Stimulated activated CD4-positive, alpha-beta T cell treated with anti-CD3 and anti-CD28 coated beads, Interleukin-1b, Interleukin-23, amount 100 ng/mL, for 4 hours (primary cell): ENCODE results near the gene NGDN.
"Not testable (repeated sequence)": the region's sequence is repeated elsewhere in the genome, so short reads cannot be mapped to it uniquely, and the experiment has no call there.

Experiments
- DNase-seq, 2 donors: peaks; one replicate each; pipeline ENCODE4 v3.0.0-alpha.2; 2020; ENCODE audit warnings: low read depth in 2 of 2

Gene NGDN, protein sequence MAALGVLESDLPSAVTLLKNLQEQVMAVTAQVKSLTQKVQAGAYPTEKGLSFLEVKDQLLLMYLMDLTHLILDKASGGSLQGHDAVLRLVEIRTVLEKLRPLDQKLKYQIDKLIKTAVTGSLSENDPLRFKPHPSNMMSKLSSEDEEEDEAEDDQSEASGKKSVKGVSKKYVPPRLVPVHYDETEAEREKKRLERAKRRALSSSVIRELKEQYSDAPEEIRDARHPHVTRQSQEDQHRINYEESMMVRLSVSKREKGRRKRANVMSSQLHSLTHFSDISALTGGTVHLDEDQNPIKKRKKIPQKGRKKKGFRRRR

DNA sequence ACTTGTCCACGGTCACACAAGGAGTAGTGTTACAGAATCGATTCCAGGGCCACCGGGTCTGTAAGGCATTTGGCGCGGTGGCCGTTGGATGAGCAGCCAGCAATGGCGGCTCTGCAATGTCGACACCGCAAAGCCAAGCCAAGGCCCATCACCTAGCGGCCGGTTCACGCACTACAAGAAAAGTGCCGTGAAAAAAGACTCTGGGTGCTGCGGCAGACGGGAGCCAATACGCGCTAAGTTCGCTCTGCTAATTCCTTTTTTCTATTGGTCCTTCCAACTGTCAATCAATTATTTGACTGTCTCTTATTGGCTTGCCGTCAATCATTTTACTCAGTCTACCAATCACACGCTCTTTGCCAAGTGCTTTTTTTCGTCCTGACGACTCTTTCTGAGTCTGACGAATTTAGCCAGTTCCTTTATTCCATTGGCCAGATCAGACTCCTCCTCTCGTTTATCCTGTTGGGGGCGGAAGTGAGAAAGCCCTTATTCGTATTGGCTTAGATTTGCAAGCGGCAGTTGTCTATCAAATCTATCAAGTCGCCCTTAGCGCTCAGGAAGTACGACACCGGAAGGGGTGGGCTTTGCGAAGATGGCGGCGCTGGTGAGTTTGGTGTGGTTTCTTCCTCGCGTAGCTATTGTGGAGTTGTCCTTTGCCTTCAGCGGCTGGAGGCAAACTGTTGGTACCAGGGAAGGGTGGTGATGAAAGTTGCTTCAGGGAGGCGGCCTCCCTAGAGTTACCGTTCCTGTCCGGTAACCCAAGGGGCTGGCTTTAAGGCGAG, at the start of gene NGDN:
TSS of gene NGDN (plus strand) at position 577 of the 779 bp plus-strand sequence. CDS start at position 590, 13 bp downstream.
- DNase-seq: peak; percentile 82

DNA sequence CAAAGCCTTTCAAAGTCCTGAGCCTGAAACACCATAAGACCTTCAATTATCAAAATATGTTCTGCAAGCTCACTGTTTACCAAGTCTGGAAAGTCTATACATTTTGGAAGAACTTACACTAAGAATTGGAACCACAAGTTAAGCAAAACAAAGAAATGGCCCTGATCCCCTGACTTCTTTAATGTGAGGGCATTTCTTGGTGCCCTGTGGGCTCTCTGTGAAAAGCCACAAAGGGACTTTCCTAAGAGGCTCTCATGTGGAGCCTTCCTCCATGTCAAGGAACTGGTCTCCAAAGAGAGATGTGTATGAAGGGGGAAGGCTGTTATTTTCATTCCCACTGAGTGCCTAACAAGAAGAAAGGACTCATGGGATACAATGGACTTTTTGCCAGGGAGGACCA, 47.9 kb upstream of the NGDN start:
- no peak for DNase-seq

DNA sequence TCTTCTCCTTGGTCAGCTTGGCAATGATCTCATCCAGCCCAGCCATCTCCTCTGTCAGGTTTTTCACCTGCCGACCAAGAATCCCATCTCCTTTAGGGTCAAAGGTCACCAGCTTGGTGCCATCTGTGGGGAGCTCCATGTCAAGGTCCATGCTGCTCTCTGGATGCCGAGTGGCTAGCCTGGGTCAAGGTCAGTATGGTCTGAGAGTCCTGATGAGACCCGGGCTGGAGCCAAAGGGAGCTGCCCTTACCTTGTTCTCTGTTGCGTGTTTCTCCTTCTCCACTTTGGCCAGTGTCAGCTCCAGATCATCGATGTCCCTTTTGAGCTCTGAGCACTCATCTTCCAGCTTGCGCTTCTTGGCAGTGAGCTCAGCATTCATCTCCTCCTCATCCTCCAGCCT, 45.8 kb upstream of the NGDN start:
- DNase-seq: no peak

GRCh38 chr14:23425169-23425568, 44.3 kb upstream of the NGDN start:
- no peak for DNase-seq

GRCh38 chr14:23425798-23426197, 43.7 kb upstream of the NGDN start:
- not testable (repeated sequence) for DNase-seq

- DNase-seq: no peak
Observed at GRCh38 chr14:23428686-23429495, 40.6 kb upstream of the NGDN start.

- no peak for DNase-seq
Observed at GRCh38 chr14:23430016-23430722, 39.3 kb upstream of the NGDN start.

- no peak for DNase-seq
Observed at GRCh38 chr14:23430723-23431085, 38.8 kb upstream of the NGDN start.

GRCh38 chr14:23431486-23431885, 38.0 kb upstream of the NGDN start:
- no peak for DNase-seq

DNA sequence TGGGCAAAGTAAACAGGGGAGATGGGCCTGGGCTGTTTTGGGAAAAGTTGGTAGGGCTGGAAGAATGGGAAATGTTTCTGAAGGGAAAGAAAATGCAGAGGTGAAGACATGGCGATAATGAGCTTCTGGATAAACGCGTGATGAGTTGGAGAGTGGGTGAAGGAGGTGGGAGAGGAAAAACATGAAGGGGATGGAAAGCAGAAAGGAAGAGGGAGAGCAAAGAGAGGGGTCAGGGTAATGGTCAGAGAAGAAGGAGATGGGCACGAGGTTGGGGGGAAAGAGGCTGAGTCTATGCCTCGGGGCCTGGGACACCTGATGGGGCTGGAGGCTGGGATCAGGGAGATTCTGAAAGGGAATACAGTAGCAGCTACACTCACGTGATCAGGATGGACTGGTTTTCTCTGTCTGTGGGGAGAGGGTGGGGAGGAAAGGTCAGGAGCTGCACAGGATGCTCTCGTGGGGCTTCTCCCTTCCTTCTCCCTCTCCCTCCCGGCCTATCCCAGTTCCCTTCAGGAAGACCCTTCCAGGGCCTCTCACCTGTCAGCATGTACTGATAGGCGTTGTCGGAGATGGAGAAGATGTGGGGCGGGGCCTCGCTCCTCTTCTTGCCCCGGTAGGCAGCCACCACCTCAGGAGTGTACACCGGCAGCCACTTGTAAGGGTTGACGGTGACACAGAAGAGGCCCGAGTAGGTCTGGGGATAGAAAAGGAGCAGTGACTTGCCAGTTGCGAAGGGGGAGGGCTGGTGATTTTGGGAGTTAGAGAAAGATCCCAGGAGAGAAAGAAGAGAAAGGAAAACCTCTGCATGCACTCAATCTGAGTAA, 37.2 kb upstream of the NGDN start:
- no peak for DNase-seq

DNA sequence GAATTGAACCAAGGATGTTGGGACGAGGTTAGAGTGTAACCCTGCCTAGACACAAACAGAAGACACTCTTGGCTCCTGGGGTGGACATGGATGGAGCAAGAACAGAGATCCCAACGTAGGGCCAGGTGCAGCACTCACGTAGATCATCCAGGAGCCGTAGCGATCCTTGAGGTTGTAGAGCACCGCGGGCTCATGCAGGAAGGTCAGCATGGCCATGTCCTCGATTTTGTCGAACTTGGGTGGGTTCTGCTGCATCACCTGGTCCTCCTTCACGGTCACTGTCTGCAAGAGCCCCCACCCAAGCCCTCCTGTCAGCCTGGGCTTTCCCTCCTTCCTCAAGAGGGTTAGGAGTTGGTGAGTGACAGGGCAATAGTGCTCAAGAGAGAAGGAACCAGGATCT, 36.6 kb upstream of the NGDN start:
- no peak for DNase-seq

DNA sequence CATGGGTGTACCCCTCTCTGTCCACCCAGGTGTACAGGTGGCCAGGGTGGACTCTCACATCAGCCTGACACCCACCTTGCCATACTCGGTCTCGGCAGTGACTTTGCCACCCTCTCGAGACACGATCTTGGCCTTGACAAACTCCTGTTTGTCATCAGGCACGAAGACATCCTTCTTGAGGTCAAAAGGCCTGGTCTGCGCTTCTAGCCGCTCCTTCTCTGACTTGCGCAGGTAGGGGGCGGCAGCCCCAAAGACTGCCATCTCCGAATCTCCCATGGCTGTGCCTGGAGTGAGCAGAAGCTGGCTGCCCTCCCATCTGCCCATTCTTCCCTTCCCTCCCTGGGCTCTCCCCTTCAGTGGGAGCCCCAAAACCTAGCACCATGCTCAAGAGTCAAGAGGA, 36.0 kb upstream of the NGDN start:
- no peak for DNase-seq

DNA sequence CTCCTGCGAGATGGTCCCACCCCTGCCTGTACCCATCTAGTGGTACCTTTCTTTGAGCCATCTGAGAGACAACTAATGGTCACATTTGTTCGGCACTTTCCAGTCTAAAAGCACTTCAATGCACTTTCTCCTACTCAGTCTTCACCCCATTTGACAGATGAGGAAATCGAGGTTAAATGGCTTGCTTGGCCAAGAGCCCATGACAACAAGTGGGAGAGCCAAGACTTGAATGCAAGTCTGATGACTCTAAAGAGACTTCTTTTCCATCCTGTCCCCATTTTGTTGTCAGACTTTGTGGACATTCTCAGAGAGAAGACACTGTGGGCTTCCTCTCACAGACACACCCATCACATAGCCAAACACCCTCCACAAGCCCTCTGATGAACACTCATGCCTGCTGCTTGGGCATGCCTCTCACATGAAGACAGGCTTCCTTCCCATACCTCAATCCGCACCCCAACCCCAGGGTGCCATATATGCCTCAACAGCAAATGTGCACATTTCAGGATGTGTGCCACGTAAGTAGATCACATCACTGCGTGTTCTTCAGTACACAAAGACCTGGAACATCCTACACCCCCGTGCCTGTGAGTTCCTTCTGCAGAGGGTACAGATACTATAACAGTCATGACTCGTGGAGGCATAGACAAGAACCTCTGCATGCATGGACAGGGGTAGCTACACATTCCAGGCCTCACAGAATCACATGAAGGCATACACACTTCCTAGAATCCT, 34.8 kb upstream of the NGDN start:
- DNase-seq: no peak

DNA sequence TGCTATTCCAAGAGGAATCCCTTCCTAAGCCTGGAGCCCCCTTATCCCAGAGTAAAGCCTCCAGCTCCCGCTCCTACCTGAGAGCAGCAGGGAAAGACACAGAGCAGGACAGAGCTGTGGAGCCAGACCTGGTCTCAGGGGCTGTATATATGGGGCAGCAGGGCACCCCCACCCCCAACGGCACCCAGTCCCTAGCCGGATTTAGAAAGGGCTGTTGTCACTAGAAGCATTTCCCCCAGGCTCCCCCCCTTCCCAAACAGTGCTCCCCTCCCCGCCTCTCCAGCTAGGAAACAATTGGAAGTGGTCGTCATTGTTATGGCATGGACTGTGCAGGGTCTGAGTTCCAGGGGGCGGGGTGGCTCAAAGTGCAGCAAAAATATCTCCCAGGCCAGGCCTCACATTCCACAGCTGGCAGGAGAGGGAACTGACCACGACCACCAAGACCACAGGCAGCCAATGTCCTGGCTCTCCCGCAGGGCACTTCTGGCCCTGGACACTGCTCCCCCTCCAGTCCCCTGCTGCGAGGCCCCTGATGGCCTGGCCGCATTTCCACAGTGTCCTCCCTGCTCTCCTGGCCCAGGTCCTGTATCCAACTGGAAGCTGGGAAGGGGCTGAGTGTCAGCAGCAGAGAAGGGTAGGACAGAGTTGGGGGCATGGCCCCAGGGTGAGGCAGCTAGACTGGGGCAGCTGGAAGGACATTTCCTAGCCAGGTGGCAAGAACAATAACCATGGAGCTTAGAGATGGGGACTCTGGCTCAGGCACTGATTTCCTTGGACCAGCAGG, 33.8 kb upstream of the NGDN start, which contains the start of gene MYH7:
TSS of gene MYH7 (minus strand) at position 118 of the 784 bp plus-strand sequence. CDS start 1,928 bp downstream, outside the sequence.
- no peak for DNase-seq

GRCh38 chr14:23436327-23437132, 33.0 kb upstream of the NGDN start:
- no peak for DNase-seq

DNA sequence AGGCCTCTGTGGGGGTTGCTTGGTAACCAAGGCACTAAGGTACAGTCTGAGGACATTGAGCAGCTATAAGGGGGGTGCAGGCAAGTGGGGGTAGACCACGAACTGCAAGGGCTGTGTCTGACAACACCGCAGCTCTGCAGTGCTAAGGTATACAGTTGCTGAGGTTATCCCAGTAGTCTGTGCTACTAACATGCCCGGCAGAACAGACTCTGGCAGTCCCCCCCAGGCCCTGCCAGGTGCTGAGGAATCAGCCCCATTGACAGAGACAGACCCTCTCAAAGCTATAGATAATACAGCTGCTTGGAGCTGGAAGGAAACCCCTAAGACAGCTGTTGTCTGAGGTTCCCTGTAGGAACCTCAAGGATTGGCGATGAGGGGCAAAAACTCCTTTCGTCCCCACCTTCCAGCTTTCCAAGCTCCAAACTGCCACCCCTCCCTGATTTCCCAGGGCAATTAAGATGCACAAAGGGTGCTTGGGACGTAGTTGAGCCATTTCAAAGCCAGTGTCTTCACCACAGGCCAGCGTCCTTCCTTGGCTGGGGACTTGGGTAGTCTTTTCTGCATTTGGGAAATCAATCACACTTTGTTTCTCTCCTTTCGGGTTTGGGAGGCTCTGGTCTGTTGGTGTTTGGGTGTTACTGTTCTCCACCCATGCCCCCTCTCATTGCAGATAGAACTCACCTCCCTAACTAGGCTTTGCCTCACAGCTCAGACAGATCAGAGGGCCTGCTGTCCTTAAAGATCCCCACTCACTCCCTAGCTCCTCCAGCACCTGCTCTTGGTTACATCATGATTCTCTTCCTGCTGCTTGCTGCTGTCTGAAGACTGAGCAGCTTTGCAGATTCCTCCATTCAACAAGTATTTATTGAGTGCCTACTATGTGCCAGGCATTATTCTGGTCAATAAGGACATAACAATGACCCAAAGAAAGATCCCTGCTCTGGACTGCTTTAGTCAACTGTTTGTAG, 32.1 kb upstream of the NGDN start:
- no peak for DNase-seq
